Measurements from ENCODE around the gene TACR2.

TACR2 gene

DNA sequence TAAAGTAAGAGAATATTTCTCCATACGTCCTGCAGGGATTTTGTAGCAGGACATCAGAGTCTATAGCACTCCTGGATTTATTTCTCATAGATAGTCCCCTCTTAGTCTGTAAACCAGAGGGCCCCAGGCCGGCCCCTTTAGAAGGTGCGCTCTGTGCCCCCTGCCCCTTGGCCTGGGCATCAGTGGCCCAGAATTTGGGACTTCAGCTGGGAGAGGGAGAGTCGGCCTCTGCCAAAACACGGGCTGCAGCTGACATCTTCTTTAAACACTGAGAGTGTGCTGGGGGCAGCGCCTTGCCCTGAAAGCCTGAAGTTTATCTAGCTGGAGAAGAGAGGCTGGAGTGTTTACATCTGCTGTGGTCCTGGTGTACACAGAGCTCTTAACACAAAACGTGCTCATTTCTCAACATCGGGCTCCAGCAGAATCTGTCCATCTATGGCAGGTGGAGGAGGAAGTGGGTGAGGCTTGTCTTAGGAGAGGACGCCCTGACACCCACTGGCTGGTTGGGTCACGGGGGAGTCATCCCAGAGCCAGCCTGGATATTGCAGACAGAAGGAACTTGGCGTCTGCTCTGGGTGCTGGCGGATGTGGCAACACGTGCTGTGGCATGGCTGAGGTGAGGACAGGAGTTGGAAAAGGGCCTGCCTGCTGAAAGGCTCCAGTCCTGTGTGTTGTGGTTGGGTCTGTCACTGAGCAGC, 5.0 kb upstream of the TACR2 start:
- H3K4me1 ChIP-seq (ENCODE audit: control insufficient read depth in 1 of 2, insufficient read depth in 2 of 2, low read length in 2 of 2): peaks cover 42 to 56% of the 10 kb centered on the region in 2 donors
- H3K9ac ChIP-seq (ENCODE audit: low read depth in 1 of 2, low read length in 2 of 2): no peak overlapping the region
- H3K36me3 ChIP-seq (ENCODE audit: control insufficient read depth in 1 of 2, insufficient read depth in 2 of 2, low read length in 2 of 2): no peaks in the 10 kb centered on the region
- no peak overlapping the region for H3K27ac ChIP-seq (ENCODE audit: low read depth, low read length)
- H3K27me3 ChIP-seq (ENCODE audit: control insufficient read depth in 1 of 2, insufficient read depth in 2 of 2, low read length in 2 of 2): no peaks in the 10 kb centered on the region
- no peak overlapping the region for H3K4me3 ChIP-seq (ENCODE audit: low read depth in 1 of 2, low read length in 2 of 2)
- H3K9me3 ChIP-seq (ENCODE audit: control insufficient read depth in 1 of 2, low read length in 2 of 2): no peaks in the 10 kb centered on the region

DNA sequence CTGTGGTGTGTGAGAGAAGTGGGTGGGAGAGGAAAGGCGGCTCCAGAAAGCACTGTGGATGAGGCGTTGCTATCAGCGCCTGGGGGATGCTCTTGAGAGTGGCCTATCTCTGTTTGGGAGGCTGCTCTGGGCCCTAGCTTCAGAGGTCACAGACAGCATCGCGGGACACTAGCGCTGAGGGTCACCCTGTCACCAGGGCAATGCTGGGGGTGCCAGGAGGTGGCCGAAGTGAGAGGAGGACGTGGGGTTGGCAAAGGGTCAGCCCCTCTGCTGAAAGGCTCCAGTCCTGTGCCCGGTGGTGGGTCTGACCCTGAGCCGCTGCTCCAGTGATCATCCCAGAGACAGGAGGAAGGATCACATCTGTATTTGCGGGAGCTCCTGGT, 3.0 kb upstream of the TACR2 start:
- Histone ChIP-seq H3K4me1 (ENCODE audit: control insufficient read depth in 1 of 2, insufficient read depth in 2 of 2, low read length in 2 of 2) (peaks cover 24 to 37% of the 10 kb centered on the region in 2 donors), H3K36me3 (ENCODE audit: control insufficient read depth in 1 of 2, insufficient read depth in 2 of 2, low read length in 2 of 2) (no peaks in the 10 kb centered on the region), H3K9me3 (ENCODE audit: control insufficient read depth in 1 of 2, low read length in 2 of 2) (no peaks in the 10 kb centered on the region), H3K9ac (ENCODE audit: low read depth in 1 of 2, low read length in 2 of 2) (no peak overlapping the region), H3K27ac (ENCODE audit: low read depth, low read length) (no peak overlapping the region), H3K4me3 (ENCODE audit: low read depth in 1 of 2, low read length in 2 of 2) (no peak overlapping the region), H3K27me3 (ENCODE audit: control insufficient read depth in 1 of 2, insufficient read depth in 2 of 2, low read length in 2 of 2) (no peaks in the 10 kb centered on the region)

GRCh38 chr10:69419096-69419743, 2.5 kb upstream of the TACR2 start:
- Histone ChIP-seq H3K9ac (ENCODE audit: low read depth in 1 of 2, low read length in 2 of 2) (no peak overlapping the region), H3K4me3 (ENCODE audit: low read depth in 1 of 2, low read length in 2 of 2) (no peak overlapping the region), H3K27ac (ENCODE audit: low read depth, low read length) (no peak overlapping the region), H3K9me3 (ENCODE audit: control insufficient read depth in 1 of 2, low read length in 2 of 2) (no peaks in the 10 kb centered on the region), H3K36me3 (ENCODE audit: control insufficient read depth in 1 of 2, insufficient read depth in 2 of 2, low read length in 2 of 2) (no peaks in the 10 kb centered on the region), H3K27me3 (ENCODE audit: control insufficient read depth in 1 of 2, insufficient read depth in 2 of 2, low read length in 2 of 2) (no peaks in the 10 kb centered on the region), H3K4me1 (ENCODE audit: control insufficient read depth in 1 of 2, insufficient read depth in 2 of 2, low read length in 2 of 2) (peaks cover 24 to 36% of the 10 kb centered on the region in 2 donors)

DNA sequence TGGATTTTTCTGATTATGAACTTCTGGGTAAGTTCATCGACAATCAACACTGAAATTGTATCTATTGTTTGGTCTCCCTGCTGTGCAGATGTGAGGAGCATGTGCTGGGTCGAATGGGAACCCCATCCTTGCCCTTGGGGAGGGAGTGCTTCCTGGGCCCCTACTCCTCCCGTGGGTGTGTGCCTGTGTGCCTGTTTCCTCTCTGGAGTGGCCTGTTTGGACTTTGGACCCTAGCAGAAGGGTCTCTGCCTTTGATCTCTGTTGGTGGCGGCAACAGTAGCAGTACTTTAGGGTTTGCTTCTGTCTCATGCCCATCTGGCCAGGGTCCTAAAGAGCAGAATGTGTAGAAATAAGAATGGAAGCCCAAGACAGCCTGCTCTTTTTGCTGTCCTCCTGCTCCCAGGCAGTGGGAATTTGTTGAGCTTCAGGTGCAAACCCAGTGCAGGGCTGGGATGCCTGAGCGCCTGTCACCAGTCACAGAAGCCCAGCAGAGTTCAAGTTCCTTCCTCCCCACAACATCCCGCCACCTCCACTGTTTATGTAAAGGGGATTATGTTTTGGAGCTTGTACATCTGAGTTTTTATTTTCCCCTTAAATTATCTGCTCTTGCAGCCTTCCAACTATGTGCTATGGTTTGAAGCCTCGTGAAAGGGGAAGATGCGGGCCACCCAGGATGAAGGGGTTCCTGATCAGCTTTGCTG, 1.5 kb upstream of the TACR2 start:
- Histone ChIP-seq H3K9ac (ENCODE audit: low read depth in 1 of 2, low read length in 2 of 2) (no peak overlapping the region), H3K36me3 (ENCODE audit: control insufficient read depth in 1 of 2, insufficient read depth in 2 of 2, low read length in 2 of 2) (no peaks in the 10 kb centered on the region), H3K4me1 (ENCODE audit: control insufficient read depth in 1 of 2, insufficient read depth in 2 of 2, low read length in 2 of 2) (peaks cover 24 to 28% of the 10 kb centered on the region in 2 donors), H3K4me3 (ENCODE audit: low read depth in 1 of 2, low read length in 2 of 2) (no peak overlapping the region), H3K27me3 (ENCODE audit: control insufficient read depth in 1 of 2, insufficient read depth in 2 of 2, low read length in 2 of 2) (no peaks in the 10 kb centered on the region), H3K27ac (ENCODE audit: low read depth, low read length) (no peak overlapping the region), H3K9me3 (ENCODE audit: control insufficient read depth in 1 of 2, low read length in 2 of 2) (no peaks in the 10 kb centered on the region)

DNA sequence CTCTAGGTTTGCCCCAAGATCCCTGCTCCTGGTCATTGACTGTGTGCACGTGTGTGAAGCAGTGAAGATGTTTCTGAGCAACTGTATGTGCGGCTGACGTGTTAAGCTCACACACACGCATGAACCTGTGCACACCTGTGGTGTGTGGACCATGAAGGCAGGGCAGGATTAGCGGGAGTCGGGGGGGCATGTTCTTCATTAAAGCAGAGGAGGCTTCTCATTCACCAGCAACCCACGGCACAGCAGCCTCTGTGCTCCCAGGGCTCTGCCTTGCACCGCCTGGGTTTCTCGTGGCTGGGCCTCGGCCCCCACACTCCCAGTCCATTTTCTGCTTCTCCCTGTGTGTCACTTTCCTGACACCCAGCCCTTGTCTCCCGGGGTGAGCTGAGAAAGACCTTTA, 824 bp upstream of the TACR2 start:
- Histone ChIP-seq H3K27ac (ENCODE audit: low read depth, low read length) (no peak overlapping the region), H3K4me3 (ENCODE audit: low read depth in 1 of 2, low read length in 2 of 2) (no peak overlapping the region), H3K27me3 (ENCODE audit: control insufficient read depth in 1 of 2, insufficient read depth in 2 of 2, low read length in 2 of 2) (no peaks in the 10 kb centered on the region), H3K9me3 (ENCODE audit: control insufficient read depth in 1 of 2, low read length in 2 of 2) (no peaks in the 10 kb centered on the region), H3K4me1 (ENCODE audit: control insufficient read depth in 1 of 2, insufficient read depth in 2 of 2, low read length in 2 of 2) (peaks cover 24 to 28% of the 10 kb centered on the region in 2 donors), H3K36me3 (ENCODE audit: control insufficient read depth in 1 of 2, insufficient read depth in 2 of 2, low read length in 2 of 2) (no peaks in the 10 kb centered on the region), H3K9ac (ENCODE audit: low read depth in 1 of 2, low read length in 2 of 2) (no peak overlapping the region)

DNA sequence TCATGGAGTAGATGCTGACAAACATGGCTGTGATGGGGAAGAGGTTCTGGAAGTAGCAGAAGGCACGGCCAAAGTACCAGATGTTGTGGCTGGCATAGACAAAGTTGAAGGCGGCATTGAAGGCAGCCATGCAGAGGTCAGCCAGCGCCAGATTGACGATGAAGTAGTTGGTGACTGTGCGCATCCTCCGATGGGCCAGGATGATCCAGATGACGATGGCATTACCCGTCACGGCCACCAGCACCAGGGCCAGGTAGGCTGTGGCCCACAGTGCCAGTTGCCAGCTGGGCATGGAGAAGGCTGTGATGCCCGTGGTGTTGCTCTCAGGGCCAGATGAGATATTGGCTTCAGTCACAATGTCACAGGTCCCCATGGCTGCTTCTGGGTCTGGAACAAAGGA, 767 bp downstream of the TACR2 start:
- Histone ChIP-seq H3K9ac (ENCODE audit: low read depth in 1 of 2, low read length in 2 of 2) (no peak overlapping the region), H3K4me3 (ENCODE audit: low read depth in 1 of 2, low read length in 2 of 2) (no peak overlapping the region)

GRCh38 chr10:69415049-69415448, 1.7 kb downstream of the TACR2 start:
- Histone ChIP-seq H3K9ac (ENCODE audit: low read depth in 1 of 2, low read length in 2 of 2) (no peak overlapping the region), H3K4me3 (ENCODE audit: low read depth in 1 of 2, low read length in 2 of 2) (no peak overlapping the region), H3K27ac (ENCODE audit: low read depth, low read length) (no peak overlapping the region), H3K27me3 (ENCODE audit: control insufficient read depth in 1 of 2, insufficient read depth in 2 of 2, low read length in 2 of 2) (no peaks in the 10 kb centered on the region), H3K9me3 (ENCODE audit: control insufficient read depth in 1 of 2, low read length in 2 of 2) (no peaks in the 10 kb centered on the region), H3K4me1 (ENCODE audit: control insufficient read depth in 1 of 2, insufficient read depth in 2 of 2, low read length in 2 of 2) (peaks cover 24 to 27% of the 10 kb centered on the region in 2 donors), H3K36me3 (ENCODE audit: control insufficient read depth in 1 of 2, insufficient read depth in 2 of 2, low read length in 2 of 2) (no peaks in the 10 kb centered on the region)

More for the DNA sequence above, 767 bp downstream of the TACR2 start:
- no peaks in the 10 kb centered on the region for H3K36me3 ChIP-seq (ENCODE audit: control insufficient read depth in 1 of 2, insufficient read depth in 2 of 2, low read length in 2 of 2)
- no peak overlapping the region for H3K27ac ChIP-seq (ENCODE audit: low read depth, low read length)
- no peaks in the 10 kb centered on the region for H3K9me3 ChIP-seq (ENCODE audit: control insufficient read depth in 1 of 2, low read length in 2 of 2)
- peaks cover 24 to 28% of the 10 kb centered on the region in 2 donors for H3K4me1 ChIP-seq (ENCODE audit: control insufficient read depth in 1 of 2, insufficient read depth in 2 of 2, low read length in 2 of 2)
- no peaks in the 10 kb centered on the region for H3K27me3 ChIP-seq (ENCODE audit: control insufficient read depth in 1 of 2, insufficient read depth in 2 of 2, low read length in 2 of 2)

- Histone ChIP-seq H3K27me3 (ENCODE audit: control insufficient read depth in 1 of 2, insufficient read depth in 2 of 2, low read length in 2 of 2) (no peaks in the 10 kb centered on the region), H3K4me3 (ENCODE audit: low read depth in 1 of 2, low read length in 2 of 2) (no peak overlapping the region), H3K36me3 (ENCODE audit: control insufficient read depth in 1 of 2, insufficient read depth in 2 of 2, low read length in 2 of 2) (no peaks in the 10 kb centered on the region), H3K27ac (ENCODE audit: low read depth, low read length) (no peak overlapping the region), H3K9me3 (ENCODE audit: control insufficient read depth in 1 of 2, low read length in 2 of 2) (no peaks in the 10 kb centered on the region), H3K9ac (ENCODE audit: low read depth in 1 of 2, low read length in 2 of 2) (no peak overlapping the region), H3K4me1 (ENCODE audit: control insufficient read depth in 1 of 2, insufficient read depth in 2 of 2, low read length in 2 of 2) (peaks cover 18 to 21% of the 10 kb centered on the region in 2 donors)
These were observed 2.4 kb downstream of the TACR2 start for GRCh38 chr10:69414036-69415018.

- Histone ChIP-seq H3K27me3 (ENCODE audit: control insufficient read depth in 1 of 2, insufficient read depth in 2 of 2, low read length in 2 of 2) (no peaks in the 10 kb centered on the region), H3K4me3 (ENCODE audit: low read depth in 1 of 2, low read length in 2 of 2) (no peak overlapping the region), H3K4me1 (ENCODE audit: control insufficient read depth in 1 of 2, insufficient read depth in 2 of 2, low read length in 2 of 2) (peaks cover 15 to 18% of the 10 kb centered on the region in 2 donors), H3K9ac (ENCODE audit: low read depth in 1 of 2, low read length in 2 of 2) (no peak overlapping the region), H3K9me3 (ENCODE audit: control insufficient read depth in 1 of 2, low read length in 2 of 2) (no peaks in the 10 kb centered on the region), H3K27ac (ENCODE audit: low read depth, low read length) (no peak overlapping the region), H3K36me3 (ENCODE audit: control insufficient read depth in 1 of 2, insufficient read depth in 2 of 2, low read length in 2 of 2) (no peaks in the 10 kb centered on the region)
These were observed 3.4 kb downstream of the TACR2 start for GRCh38 chr10:69413221-69413865.

Measured in duodenal mucosa (tissue), 2 donors.